Thoracic aorta (tissue), 2 donors: ENCODE data around the gene GATA3. TPM values are rescaled to one million over a fixed set of nuclear protein-coding genes. Genes with fewer than 3 reads are reported as not detected.

Experiments
- ATAC-seq: fragments of 150-250 bp; one replicate; pipeline ENCODE4 v1.8.0; 2017; ENCODE audit warnings: low read depth; ENCODE audit not compliant: insufficient number of reproducible peaks, low FRiP score
- DNase-seq: peaks from one replicate; pipeline ENCODE4 v3.0.0-alpha.2; 2020; ENCODE audit warnings: low spot score
- H3K27ac ChIP-seq, 2 donors: fragments of 200-600 bp; sonication (generic); 1 replicate in 1 of 2; 2 replicates in 1 of 2; pipeline ENCODE4 v1.5.1; 2016; ENCODE audit warnings: mild to moderate bottlenecking in 2 of 2, moderate library complexity in 2 of 2
- H3K27me3 ChIP-seq: fragments of 200-600 bp; sonication (generic); replicated peaks from 2 replicates; pipeline ENCODE4 v1.6.0; 2016; ENCODE audit warnings: mild to moderate bottlenecking; ENCODE audit not compliant: insufficient read depth
- H3K36me3 ChIP-seq: fragments of 200-600 bp; sonication (generic); one replicate; pipeline ENCODE4 v1.5.1; 2016
- H3K4me1 ChIP-seq, 2 donors: fragments of 200-600 bp; sonication (generic); 1 replicate in 1 of 2; 2 replicates in 1 of 2; pipeline versions ENCODE4 v1.5.1 to v1.6.0; 2016; ENCODE audit warnings: low read depth in 2 of 2, mild to moderate bottlenecking in 1 of 2; ENCODE audit not compliant: control insufficient read depth in 1 of 2
- H3K4me3 ChIP-seq: fragments of 200-600 bp; sonication (generic); 2 replicates; pipeline ENCODE4 v1.5.1; 2016; ENCODE audit warnings: mild to moderate bottlenecking
- H3K9me3 ChIP-seq: fragments of 200-600 bp; sonication (generic); 2 replicates; pipeline ENCODE4 v1.5.1; 2016
- CTCF ChIP-seq: fragments of 200-600 bp; sonication (generic); IDR thresholded peaks from one replicate; pipeline ENCODE4 v1.5.1; 2019; ENCODE audit warnings: antibody characterized with exemption
- total RNA-seq, 2 donors: library from RNA; depleted of rRNA; stranded (reverse); fragments of >200 nt; gene quantifications; one replicate each; pipeline versions ENCODE4 v1.1.0 to v1.2.3, GENCODE V29; 2016

GATA3 gene
- total RNA-seq, 2 donors from 2014 or later: not detected

DNA sequence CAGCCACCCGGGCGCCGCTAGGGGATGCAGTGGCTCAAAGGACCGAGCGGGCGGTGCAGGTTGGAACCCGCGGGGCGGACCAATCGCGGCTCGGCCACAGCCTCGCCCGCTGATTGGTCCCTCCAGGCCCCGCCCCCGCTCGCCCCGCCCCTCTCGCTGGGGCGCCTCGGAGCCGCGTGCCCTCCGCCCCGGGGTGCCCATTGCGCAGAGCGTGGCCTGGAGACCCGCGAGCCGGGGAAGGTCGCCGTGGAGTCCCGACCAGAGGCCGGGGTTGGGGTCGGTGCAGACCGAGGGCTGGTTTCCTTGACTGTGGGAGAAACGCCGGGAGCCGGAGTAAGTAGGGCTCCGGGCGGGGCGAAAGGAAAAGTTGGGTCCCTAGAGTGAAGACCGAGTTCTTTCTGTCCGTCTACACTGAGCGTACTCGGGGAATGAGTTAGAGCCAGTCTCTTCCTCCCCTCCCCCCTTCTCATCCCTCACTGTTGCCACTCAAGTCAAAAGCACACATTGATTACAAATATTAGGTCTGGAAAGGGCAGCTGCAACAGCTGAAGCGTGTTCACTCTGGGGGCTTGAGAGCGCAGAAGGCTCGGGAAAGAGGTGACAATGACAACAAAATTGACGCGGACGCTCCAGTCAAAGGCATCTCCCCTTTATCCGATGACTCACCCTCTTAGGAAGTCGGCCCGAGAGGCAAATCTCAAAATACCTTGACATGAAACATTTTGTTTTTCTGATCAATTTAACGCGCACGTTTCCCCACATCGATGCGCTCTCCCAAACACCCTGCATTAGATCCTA is 843 bp upstream of the GATA3 start:
- Histone ChIP-seq H3K4me1 (peaks cover 33 to 57% of the 10 kb centered on the region in 2 donors), H3K9me3 (no peaks in the 10 kb centered on the region), H3K4me3 (peak overlapping the region; percentile 68), H3K27ac (no peak overlapping the region), H3K36me3 (no peaks in the 10 kb centered on the region), H3K27me3 (peaks cover 16% of the 10 kb centered on the region)
- ATAC-seq (no peak), DNase-seq (no peak)
- TF ChIP-seq CTCF: peak; percentile 61

DNA sequence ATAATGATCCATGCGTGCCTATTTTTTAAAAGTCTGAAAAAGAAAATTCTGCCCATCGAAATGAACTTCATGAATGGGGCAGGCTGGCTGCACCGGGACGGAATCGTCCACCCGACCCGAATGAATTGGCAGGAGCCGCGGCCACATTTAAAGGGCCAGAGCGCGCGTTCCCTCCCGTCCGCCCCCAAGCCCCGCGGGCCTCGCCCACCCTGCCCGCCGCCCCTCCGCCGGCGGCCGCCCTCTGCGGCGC is 319 bp upstream of the GATA3 start:
- Histone ChIP-seq H3K4me3 (peak overlapping the region; percentile 68), H3K27me3 (peaks cover 21% of the 10 kb centered on the region), H3K4me1 (peaks cover 31 to 56% of the 10 kb centered on the region in 2 donors), H3K36me3 (no peaks in the 10 kb centered on the region), H3K27ac (no peak overlapping the region), H3K9me3 (no peaks in the 10 kb centered on the region)
- DNase-seq: no peak
- no peak for TF ChIP-seq CTCF
- no peak for ATAC-seq

DNA sequence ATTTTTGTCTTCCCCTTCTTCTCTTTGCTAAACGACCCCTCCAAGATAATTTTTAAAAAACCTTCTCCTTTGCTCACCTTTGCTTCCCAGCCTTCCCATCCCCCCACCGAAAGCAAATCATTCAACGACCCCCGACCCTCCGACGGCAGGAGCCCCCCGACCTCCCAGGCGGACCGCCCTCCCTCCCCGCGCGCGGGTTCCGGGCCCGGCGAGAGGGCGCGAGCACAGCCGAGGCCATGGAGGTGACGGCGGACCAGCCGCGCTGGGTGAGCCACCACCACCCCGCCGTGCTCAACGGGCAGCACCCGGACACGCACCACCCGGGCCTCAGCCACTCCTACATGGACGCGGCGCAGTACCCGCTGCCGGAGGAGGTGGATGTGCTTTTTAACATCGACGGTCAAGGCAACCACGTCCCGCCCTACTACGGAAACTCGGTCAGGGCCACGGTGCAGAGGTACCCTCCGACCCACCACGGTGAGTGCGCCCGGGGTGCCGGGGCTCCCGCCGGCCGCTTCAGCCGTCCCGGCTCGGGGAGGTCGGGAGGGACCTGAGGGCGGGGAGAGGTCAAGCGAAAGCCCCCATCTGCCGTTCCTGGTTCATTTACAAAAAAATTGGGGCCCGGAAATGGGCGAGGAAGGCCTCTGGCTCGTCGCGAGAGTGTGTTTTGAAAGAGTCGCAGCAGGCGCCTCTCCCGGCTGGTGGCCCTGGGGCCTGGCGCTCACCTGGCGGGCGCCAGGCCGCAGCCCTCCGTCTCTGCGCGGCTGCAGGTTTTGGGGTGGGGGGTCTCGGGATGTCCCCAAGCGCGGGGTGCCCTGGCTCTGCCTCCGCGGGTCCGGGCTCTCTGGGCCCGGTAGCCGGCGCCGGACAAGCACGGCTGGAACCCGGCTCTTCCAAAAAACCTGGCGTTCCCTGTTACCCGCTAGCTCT is 1.2 kb downstream of the GATA3 start:
- H3K27ac ChIP-seq: no peak overlapping the region
- DNase-seq (no peak), ATAC-seq (no peak)
- TF ChIP-seq CTCF: no peak
- peaks cover 17 to 41% of the 10 kb centered on the region in 2 donors for H3K4me1 ChIP-seq
- H3K9me3 ChIP-seq: no peaks in the 10 kb centered on the region
- peak overlapping the region; percentile 68 for H3K4me3 ChIP-seq
- no peaks in the 10 kb centered on the region for H3K36me3 ChIP-seq
- peaks cover 13% of the 10 kb centered on the region for H3K27me3 ChIP-seq

DNA sequence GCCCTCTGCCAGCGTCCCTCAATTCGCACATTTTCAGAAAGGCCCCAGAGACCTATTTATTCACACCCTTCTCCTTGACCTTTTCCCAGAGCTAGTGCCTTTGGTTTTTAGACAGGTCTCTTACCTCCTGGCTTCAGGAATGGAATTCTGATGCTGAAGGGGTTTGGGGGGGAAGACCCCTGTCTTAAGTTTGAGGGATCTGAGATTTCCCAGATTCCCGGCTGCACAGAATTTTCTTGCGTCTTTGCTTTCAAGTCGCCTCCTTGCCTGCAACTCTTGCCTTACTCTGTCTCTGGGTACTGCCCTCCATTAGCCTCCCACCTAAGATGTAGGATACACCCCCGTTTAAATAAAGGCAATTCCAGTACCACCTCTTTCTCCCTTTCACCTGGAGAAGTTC is 1.9 kb downstream of the GATA3 start:
- Histone ChIP-seq H3K27ac (no peak overlapping the region), H3K9me3 (no peaks in the 10 kb centered on the region), H3K27me3 (peaks cover 8% of the 10 kb centered on the region), H3K36me3 (no peaks in the 10 kb centered on the region), H3K4me3 (peak overlapping the region; percentile 68), H3K4me1 (peaks cover 15 to 35% of the 10 kb centered on the region in 2 donors)
- ATAC-seq: no peak
- TF ChIP-seq CTCF: no peak
- DNase-seq: no peak

DNA sequence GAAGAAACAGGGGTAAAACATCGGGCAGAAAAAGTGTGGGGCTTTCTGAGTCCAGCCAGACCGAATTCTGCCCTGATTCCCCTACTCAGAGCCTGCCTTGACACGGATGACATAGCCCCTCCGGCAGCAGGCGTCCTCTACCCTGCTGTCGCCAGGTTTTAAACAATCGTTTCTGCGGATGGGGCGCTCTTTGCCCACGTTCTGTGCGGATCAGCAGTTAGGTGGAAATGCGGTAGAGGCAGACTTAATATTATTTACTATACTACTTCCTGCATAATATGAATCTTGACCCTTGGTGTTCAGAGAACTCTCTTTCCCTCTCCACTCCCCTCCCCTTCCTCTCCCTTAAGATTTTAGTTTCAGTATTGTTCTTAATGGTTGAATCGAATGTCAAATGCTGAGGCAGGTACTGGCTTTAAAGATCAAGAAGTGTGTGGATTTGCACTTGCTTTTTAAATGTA is 2.4 kb downstream of the GATA3 start:
- Histone ChIP-seq H3K27me3 (peaks cover 6% of the 10 kb centered on the region), H3K4me1 (peaks cover 15 to 30% of the 10 kb centered on the region in 2 donors), H3K4me3 (peak overlapping the region; percentile 68), H3K27ac (no peak overlapping the region), H3K36me3 (no peaks in the 10 kb centered on the region), H3K9me3 (no peaks in the 10 kb centered on the region)
- ATAC-seq (no peak), DNase-seq (no peak)
- no peak for TF ChIP-seq CTCF
